HG02798 (cell line): ENCODE measurements around the gene TSNAXIP1.

ENCODE experiments used
- ATAC-seq: cut with Tn5 transposase; IDR thresholded peaks from one replicate; pipeline ENCODE4 v1.9.1; 2021; ENCODE audit warnings: mild to moderate bottlenecking; ENCODE audit not compliant: unreplicated experiment, poor library complexity

Gene TSNAXIP1

GRCh38 chr16:67806428-67807147, at the start of gene TSNAXIP1, which contains the start of gene RANBP10:
TSNAXIP1 (plus strand) TSS chr16:67806889; CDS start chr16:67807150, 261 bp downstream.
RANBP10 (minus strand) TSS chr16:67806560; CDS start chr16:67806536, 24 bp downstream.
- ATAC-seq = peak; percentile 93

GRCh38 chr16:67758006-67758405, 48.7 kb upstream of the TSNAXIP1 start:
- no peak for ATAC-seq

- no peak for ATAC-seq
Observed at GRCh38 chr16:67758966-67759365, 47.7 kb upstream of the TSNAXIP1 start.

- no peak for ATAC-seq
Observed at GRCh38 chr16:67760206-67760955, 46.3 kb upstream of the TSNAXIP1 start.

GRCh38 chr16:67760956-67761230, 45.8 kb upstream of the TSNAXIP1 start:
- ATAC-seq = no peak

- no peak for ATAC-seq
Observed at GRCh38 chr16:67761924-67762323, 44.8 kb upstream of the TSNAXIP1 start.

- no peak for ATAC-seq
Observed at GRCh38 chr16:67762385-67762784, 44.3 kb upstream of the TSNAXIP1 start.

- no peak for ATAC-seq
Observed at GRCh38 chr16:67763066-67763465, 43.6 kb upstream of the TSNAXIP1 start.

GRCh38 chr16:67764158-67764667, 42.5 kb upstream of the TSNAXIP1 start:
- no peak for ATAC-seq

GRCh38 chr16:67766291-67766690, 40.4 kb upstream of the TSNAXIP1 start:
- ATAC-seq = no peak

- ATAC-seq = no peak
Observed at GRCh38 chr16:67767953-67768352, 38.7 kb upstream of the TSNAXIP1 start.

GRCh38 chr16:67770346-67770991, 36.2 kb upstream of the TSNAXIP1 start:
- no peak for ATAC-seq

GRCh38 chr16:67773099-67773498, 33.6 kb upstream of the TSNAXIP1 start:
- ATAC-seq = no peak

GRCh38 chr16:67773569-67774456, 32.9 kb upstream of the TSNAXIP1 start:
- ATAC-seq = no peak

GRCh38 chr16:67774457-67774853, 32.2 kb upstream of the TSNAXIP1 start:
- no peak for ATAC-seq

GRCh38 chr16:67775273-67775672, 31.4 kb upstream of the TSNAXIP1 start:
- ATAC-seq = no peak

GRCh38 chr16:67779256-67780014, 27.3 kb upstream of the TSNAXIP1 start:
- ATAC-seq = no peak

- ATAC-seq = peak; percentile 21
Observed at GRCh38 chr16:67780847-67781564, 25.7 kb upstream of the TSNAXIP1 start.

GRCh38 chr16:67781565-67781921, 25.1 kb upstream of the TSNAXIP1 start:
- ATAC-seq = peak; percentile 47
